Esophagus muscularis mucosa (tissue), 4 donors: ENCODE measurements around the gene ENTPD6. TPM values are rescaled to one million over a fixed set of nuclear protein-coding genes. Genes with fewer than 3 reads are reported as not detected.

ENCODE experiments used
- DNase-seq: peaks from one replicate; pipeline ENCODE4 v3.0.0-alpha.2; 2017; ENCODE audit errors: extremely low spot score
- H3K27ac ChIP-seq, 4 donors: fragments of 200-600 bp; sonication (generic); replicated peaks in 1 of 4; 1 replicate in 3 of 4; 2 replicates in 1 of 4; pipeline ENCODE4 v1.5.1; 2016 to 2019; ENCODE audit warnings: mild to moderate bottlenecking in 1 of 4
- H3K27me3 ChIP-seq, 4 donors: fragments of 200-600 bp; sonication (generic); one replicate each; pipeline versions ENCODE4 v1.5.1 to v1.6.0; 2016 to 2019
- H3K36me3 ChIP-seq, 4 donors: fragments of 200-600 bp; sonication (generic); one replicate each; pipeline ENCODE4 v1.5.1; 2016 to 2019
- H3K4me1 ChIP-seq, 4 donors: fragments of 200-600 bp; sonication (generic); one replicate each; pipeline ENCODE4 v1.5.1; 2016 to 2019
- H3K4me3 ChIP-seq, 4 donors: fragments of 200-600 bp; sonication (generic); 1 replicate in 2 of 4; 2 replicates in 2 of 4; pipeline ENCODE4 v1.5.1; 2016 to 2019; ENCODE audit warnings: mild to moderate bottlenecking in 4 of 4, moderate library complexity in 1 of 4
- H3K9me3 ChIP-seq, 4 donors: fragments of 200-600 bp; sonication (generic); 1 replicate in 3 of 4; 2 replicates in 1 of 4; pipeline ENCODE4 v1.5.1; 2016 to 2019
- EP300 ChIP-seq: sonication (generic); formaldehyde crosslinking; IDR thresholded peaks from one replicate; pipeline ENCODE4 v1.6.1; 2017; ENCODE audit warnings: antibody characterized with exemption
- POLR2A ChIP-seq: fragments of 450-650 bp; IDR thresholded peaks from one replicate; pipeline ENCODE4 v1.6.1; 2017; ENCODE audit warnings: antibody characterized with exemption, moderate library complexity, mild to moderate bottlenecking, low read depth
- POLR2AphosphoS5 ChIP-seq, 2 donors: sonication (generic); formaldehyde crosslinking; IDR thresholded peaks; one replicate each; pipeline ENCODE4 v1.6.1; 2017; ENCODE audit warnings: antibody characterized with exemption in 2 of 2
- WGBS: methylation state at CpG from one replicate; pipeline ENCODE4 v1.1.5; 2018; 5-methylcytosine and 5-hydroxymethylcytosine counted together
- intact Hi-C: fragments of 100-400 bp; cut with DNase I; formaldehyde crosslinking; loops from one replicate; pipeline ENCODE4 v1.15.1; 2023
- total RNA-seq, 4 donors: library from RNA; depleted of rRNA; stranded (reverse); fragments of >200 nt; gene quantifications; one replicate each; pipeline versions ENCODE4 v1.1.0 to v1.2.1, GENCODE V29; 2016
- TF ChIP-seq, protein P1 (sequence below), 3 experiments: fragments of 200-600 bp in 2 of 3; fragments of 450-650 bp in 1 of 3; sonication (generic) in 2 of 3; IDR thresholded peaks; one replicate each; pipeline ENCODE4 v1.5.1; 2017 to 2019; ENCODE audit warnings: antibody characterized with exemption in 3 of 3, mild to moderate bottlenecking in 2 of 3, moderate library complexity in 1 of 3

ENTPD6 gene
- total RNA-seq, 4 donors from 2014 or later: 39.0 to 44.1 (median 43.5) TPM

DNA sequence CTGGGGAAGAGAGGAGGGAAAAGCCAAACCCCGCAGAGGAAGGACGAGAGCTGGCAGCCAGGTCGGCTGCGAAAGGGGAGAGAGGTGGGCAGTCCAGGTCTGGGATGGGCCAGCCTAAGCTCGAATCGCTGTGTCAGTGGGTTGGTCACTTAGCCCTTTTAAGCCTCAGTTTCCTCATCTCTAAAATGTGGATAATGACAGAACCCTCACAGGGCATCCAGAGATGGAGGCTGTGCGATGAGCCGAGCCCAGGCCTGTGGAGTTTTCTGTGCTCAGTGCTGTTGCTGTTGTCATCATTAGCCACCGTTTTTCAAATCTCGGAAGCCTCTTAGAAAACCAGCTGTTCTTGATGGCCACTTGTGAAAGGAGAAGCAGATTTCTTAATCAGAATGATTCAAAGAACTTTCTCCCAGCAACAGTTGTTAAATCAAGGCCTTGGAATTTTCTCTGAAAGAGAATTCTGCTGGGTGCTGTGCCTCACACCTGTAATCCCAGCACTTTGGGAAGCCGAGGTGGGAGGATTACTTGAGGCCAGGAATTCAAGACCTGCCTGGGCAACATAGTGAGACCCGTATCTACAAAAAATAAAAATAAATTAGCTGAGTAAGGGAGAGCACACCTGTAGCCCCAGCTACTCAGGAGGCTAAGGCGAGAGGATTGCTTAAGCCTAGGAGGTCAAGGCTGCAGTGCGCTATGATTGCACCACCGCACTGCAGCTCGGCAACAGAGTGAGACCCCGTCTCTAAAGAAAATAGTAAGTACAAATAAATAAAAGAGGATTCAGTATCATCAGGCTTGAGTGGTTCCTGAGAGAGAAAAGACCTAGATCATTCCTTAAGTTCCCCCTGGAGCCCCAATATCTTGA, 46.3 kb upstream of the ENTPD6 start:
- peak overlapping the region; percentile 45 to 57 (median 50) for H3K4me3 ChIP-seq
- no peak for DNase-seq
- intact Hi-C loops: no loop called here
- H3K4me1 ChIP-seq: peaks cover 8 to 18% (median 12%) of the 10 kb centered on the region in 4 donors
- H3K36me3 ChIP-seq: no peaks in the 10 kb centered on the region
- no peak for TF ChIP-seq EP300
- no peak for TF ChIP-seq POLR2A
- TF ChIP-seq, protein P1, sequence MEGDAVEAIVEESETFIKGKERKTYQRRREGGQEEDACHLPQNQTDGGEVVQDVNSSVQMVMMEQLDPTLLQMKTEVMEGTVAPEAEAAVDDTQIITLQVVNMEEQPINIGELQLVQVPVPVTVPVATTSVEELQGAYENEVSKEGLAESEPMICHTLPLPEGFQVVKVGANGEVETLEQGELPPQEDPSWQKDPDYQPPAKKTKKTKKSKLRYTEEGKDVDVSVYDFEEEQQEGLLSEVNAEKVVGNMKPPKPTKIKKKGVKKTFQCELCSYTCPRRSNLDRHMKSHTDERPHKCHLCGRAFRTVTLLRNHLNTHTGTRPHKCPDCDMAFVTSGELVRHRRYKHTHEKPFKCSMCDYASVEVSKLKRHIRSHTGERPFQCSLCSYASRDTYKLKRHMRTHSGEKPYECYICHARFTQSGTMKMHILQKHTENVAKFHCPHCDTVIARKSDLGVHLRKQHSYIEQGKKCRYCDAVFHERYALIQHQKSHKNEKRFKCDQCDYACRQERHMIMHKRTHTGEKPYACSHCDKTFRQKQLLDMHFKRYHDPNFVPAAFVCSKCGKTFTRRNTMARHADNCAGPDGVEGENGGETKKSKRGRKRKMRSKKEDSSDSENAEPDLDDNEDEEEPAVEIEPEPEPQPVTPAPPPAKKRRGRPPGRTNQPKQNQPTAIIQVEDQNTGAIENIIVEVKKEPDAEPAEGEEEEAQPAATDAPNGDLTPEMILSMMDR (IDR thresholded peaks at IDR 0.05): no peak
- no peak for TF ChIP-seq POLR2AphosphoS5 (IDR thresholded peaks at IDR 0.05)
- no peaks in the 10 kb centered on the region for H3K9me3 ChIP-seq
- no peak overlapping the region for H3K27ac ChIP-seq
- peaks cover 0 to 31% (median 2%) of the 10 kb centered on the region in 4 donors for H3K27me3 ChIP-seq
- 98% methylated on average over 11 of the region's 17 CpGs for WGBS

DNA sequence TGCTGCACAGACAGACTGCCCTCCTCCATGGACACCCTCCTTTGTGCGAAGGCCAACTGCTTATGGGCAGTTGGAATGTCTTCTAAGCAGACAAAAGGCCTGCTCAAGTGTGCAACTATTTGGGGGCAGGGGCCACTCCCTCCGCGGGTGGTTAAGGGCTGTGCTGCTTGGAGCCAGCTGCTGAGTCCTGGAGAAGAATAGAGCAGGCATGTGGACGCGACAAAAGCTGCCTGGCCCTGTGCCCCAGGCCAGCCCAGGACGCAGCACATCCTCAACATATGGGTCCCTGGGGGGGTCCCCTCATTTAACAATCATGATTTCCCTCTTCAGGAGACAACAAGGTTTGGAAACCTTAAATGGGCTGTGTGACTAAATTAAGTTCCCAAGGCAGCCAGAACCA, 45.5 kb upstream of the ENTPD6 start:
- H3K4me3 ChIP-seq: no peak overlapping the region
- no peaks in the 10 kb centered on the region for H3K9me3 ChIP-seq
- no peak for TF ChIP-seq EP300
- no peak for TF ChIP-seq POLR2A
- TF ChIP-seq, protein P1 (IDR thresholded peaks at IDR 0.05): no peak
- TF ChIP-seq POLR2AphosphoS5 (IDR thresholded peaks at IDR 0.05): no peak
- 87% methylated on average over 3 of the region's 6 CpGs for WGBS
- no peak for DNase-seq
- intact Hi-C loops: no loop called here
- H3K27me3 ChIP-seq: peaks cover 0 to 31% (median 2%) of the 10 kb centered on the region in 4 donors
- no peak overlapping the region for H3K27ac ChIP-seq
- H3K4me1 ChIP-seq: peaks cover 8 to 18% (median 12%) of the 10 kb centered on the region in 4 donors
- H3K36me3 ChIP-seq: no peaks in the 10 kb centered on the region

DNA sequence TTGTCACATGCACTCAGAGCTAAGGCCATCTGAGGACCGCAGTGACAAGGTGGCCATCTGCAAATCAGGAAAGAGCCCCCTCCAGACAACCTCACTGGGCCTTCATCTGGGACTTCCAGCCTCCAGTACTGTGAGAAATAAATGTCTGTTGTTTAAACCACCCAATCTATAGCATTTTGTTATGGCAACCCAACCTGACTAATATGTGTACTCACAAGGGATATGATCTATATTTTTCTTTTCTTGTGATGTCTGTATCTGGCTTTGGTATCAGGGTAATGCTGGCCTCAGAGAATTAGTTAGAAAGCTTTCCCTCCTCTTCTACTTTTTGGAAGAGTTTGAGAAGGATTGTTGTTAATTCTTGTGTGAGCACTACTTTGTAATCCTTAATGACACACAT, 37.5 kb upstream of the ENTPD6 start:
- intact Hi-C loops: no loop called here
- Histone ChIP-seq H3K27ac (no peak overlapping the region), H3K9me3 (no peaks in the 10 kb centered on the region), H3K27me3 (no peaks in the 10 kb centered on the region), H3K36me3 (no peaks in the 10 kb centered on the region), H3K4me3 (no peak overlapping the region), H3K4me1 (no peaks in the 10 kb centered on the region)
- TF ChIP-seq POLR2AphosphoS5 (IDR thresholded peaks at IDR 0.05) (no peak), POLR2A (no peak)
- WGBS: 87% methylated on average over 1 of the region's 1 CpG
- DNase-seq: no peak

DNA sequence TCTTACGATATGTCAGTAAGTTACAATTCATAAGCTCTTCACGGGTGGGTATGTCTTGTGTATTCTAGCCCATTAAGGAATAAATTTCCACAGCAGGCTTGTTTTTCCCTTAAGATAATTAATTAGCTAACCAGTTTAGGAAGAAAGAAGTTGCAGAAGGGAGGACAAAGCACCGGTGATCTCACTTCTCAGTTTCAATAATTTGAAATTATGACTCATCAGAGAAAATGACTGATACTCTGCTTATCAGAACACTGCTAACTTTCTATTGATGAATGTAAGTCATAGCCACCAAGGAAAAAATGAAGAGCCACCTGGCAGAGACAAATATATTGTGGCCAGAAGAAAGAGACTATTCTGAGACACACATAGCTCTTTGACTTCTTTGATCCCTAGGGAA, 35.0 kb upstream of the ENTPD6 start:
- no peak for DNase-seq
- 58% methylated on average over 3 of the region's 3 CpGs for WGBS
- H3K27me3 ChIP-seq: no peaks in the 10 kb centered on the region
- no peaks in the 10 kb centered on the region for H3K4me1 ChIP-seq
- no peak overlapping the region for H3K27ac ChIP-seq
- no peaks in the 10 kb centered on the region for H3K36me3 ChIP-seq
- TF ChIP-seq EP300: no peak
- TF ChIP-seq POLR2AphosphoS5 (IDR thresholded peaks at IDR 0.05): no peak
- TF ChIP-seq POLR2A: no peak
- TF ChIP-seq, protein P1 (IDR thresholded peaks at IDR 0.05): no peak
- intact Hi-C loops: no loop called here
- no peaks in the 10 kb centered on the region for H3K9me3 ChIP-seq
- H3K4me3 ChIP-seq: no peak overlapping the region

DNA sequence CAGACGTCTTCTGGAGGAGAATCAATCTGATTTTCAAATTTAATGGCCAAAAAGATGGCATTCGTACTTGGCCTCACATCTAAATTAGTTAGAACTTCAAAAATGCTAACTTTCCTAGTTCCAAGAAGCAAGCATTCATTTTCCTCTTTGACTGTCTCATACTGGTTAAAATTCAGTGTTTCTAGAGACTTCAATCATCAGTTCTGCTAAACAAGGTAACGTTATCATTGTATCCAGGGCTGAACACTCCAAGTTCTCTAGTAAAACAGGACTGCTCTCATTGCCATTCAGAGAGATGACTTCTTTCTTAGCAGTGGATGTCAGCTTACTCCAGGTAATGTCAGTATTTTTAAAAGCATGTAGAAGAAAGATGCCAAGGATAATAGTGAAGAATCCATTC, 34.6 kb upstream of the ENTPD6 start:
- H3K9me3 ChIP-seq: no peaks in the 10 kb centered on the region
- 66% methylated on average over 3 of the region's 3 CpGs for WGBS
- no peaks in the 10 kb centered on the region for H3K36me3 ChIP-seq
- no peak overlapping the region for H3K27ac ChIP-seq
- peaks cover 0 to 4% (median 0%) of the 10 kb centered on the region in 4 donors for H3K27me3 ChIP-seq
- H3K4me3 ChIP-seq: no peak overlapping the region
- DNase-seq: no peak
- H3K4me1 ChIP-seq: no peaks in the 10 kb centered on the region
- TF ChIP-seq EP300: no peak
- TF ChIP-seq POLR2AphosphoS5 (IDR thresholded peaks at IDR 0.05): no peak
- TF ChIP-seq, protein P1 (IDR thresholded peaks at IDR 0.05): no peak
- TF ChIP-seq POLR2A: no peak
- intact Hi-C loops: no loop called here
